HEK293T (cell line): Measurements from ENCODE around the gene RIBC2.

Source experiments
- ARNT ChIP-seq: fragments of 450-650 bp; IDR thresholded peaks from 2 replicates; pipeline ENCODE4 v1.6.1; 2017; ENCODE audit warnings: mild to moderate bottlenecking
- FOXM1 ChIP-seq: fragments of 450-650 bp; IDR thresholded peaks from 2 replicates; pipeline ENCODE4 v1.6.1; 2017; ENCODE audit warnings: mild to moderate bottlenecking, borderline replicate concordance
- HDGF ChIP-seq: fragments of 450-650 bp; IDR thresholded peaks from 2 replicates; pipeline ENCODE4 v1.6.1; 2017; ENCODE audit warnings: antibody characterized with exemption, borderline replicate concordance
- PKNOX1 ChIP-seq: fragments of 450-650 bp; IDR thresholded peaks from 2 replicates; pipeline ENCODE4 v1.6.1; 2016
- TARDBP ChIP-seq: fragments of 450-650 bp; IDR thresholded peaks from 2 replicates; pipeline ENCODE4 v1.6.1; 2016

GRCh38 chr22:45425531-45426265, 12.2 kb downstream of the RIBC2 start:
- TF ChIP-seq PKNOX1 (no peak), TARDBP (no peak), ARNT (no peak), HDGF (no peak), FOXM1 (no peak)
